RWPE1 (cell line): ENCODE data around the gene HOMER1.

Experiments used
- CTCF ChIA-PET: fragments of 350-600 bp; sonication (Branson Sonifier 250); formaldehyde crosslinking; extraction: SDS; loops from one replicate; lab custom pipeline; 2021; lab: Yijun Ruan, JAX
- POLR2A ChIA-PET: fragments of 400-600 bp; formaldehyde crosslinking; extraction: SDS; loops from one replicate; lab custom pipeline; 2020; ENCODE audit warnings: antibody characterized with exemption; ENCODE audit not compliant: low non-redundant PET; lab: Yijun Ruan, JAX
- DNase-seq: peaks from one replicate; pipeline ENCODE4 v3.0.0; 2012; ENCODE audit warnings: low spot score
- H3K27ac ChIP-seq: fragments of 450-650 bp; 2 replicates; pipeline ENCODE4 v1.5.1; 2017
- CTCF ChIP-seq: fragments of 450-650 bp; conservative IDR thresholded peaks from 2 replicates; pipeline ENCODE4 v1.5.1; 2017; ENCODE audit warnings: low read depth, mild to moderate bottlenecking

Gene HOMER1

DNA sequence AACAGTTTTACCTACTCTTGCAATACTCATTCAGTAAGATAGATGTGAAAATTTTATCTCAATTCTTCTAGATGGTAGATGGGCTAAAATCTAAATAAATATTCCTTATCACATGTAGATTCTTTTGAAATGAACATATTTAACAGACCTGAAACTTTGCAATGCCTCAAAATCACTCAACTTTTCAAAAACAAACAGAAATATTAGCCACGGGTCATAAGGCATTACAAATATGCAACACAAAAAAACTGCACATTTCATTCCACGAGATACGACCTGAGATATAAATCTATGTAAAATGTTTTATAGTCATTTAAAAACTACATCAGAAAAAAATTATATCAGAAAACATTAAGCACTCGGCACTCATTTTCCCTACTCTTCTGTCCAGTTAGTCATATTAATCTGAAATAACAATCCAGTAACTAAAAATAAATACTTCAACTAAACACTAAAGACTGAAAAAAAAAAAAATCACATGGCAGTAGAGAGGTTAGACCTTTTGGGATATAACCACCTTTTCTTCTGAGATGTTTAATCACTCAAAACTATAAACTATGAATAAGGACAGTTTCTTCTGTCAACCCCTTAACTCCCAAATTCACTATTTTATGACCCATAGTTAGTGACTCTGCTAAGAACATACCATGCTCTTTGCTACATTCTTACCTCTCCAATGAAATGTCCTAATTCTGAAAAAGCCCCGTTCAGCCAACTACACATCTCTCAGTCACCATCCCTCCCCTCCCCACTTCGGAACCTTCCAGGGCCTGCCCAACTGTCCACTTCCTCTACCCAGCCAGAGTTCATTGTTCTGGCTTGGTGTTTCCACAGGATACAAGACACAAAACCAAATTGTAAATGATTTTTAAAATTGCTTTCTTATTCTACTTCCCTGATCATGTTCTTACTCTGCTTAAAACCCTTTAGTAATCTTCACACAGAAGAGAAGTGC, 6.4 kb downstream of the HOMER1 start:
- no peak for TF ChIP-seq CTCF
- DNase-seq = no peak
- H3K27ac ChIP-seq = no peak overlapping the region
- POLR2A ChIA-PET = interaction anchor here (0.6 kb wide), 1 partner anchor 263 kb away, joined by 3 read pairs; no protein-coding TSS in a partner anchor
- CTCF ChIA-PET = interaction anchor here (0.6 kb wide), 1 partner anchor 7 kb away, joined by 3 read pairs; no protein-coding TSS in a partner anchor

- DNase-seq = no peak
- CTCF ChIA-PET = no interaction called here
- POLR2A ChIA-PET = no interaction called here
- no peak for TF ChIP-seq CTCF
- H3K27ac ChIP-seq = no peak overlapping the region
Measured at GRCh38 chr5:79505138-79505537, 8.8 kb downstream of the HOMER1 start.

DNA sequence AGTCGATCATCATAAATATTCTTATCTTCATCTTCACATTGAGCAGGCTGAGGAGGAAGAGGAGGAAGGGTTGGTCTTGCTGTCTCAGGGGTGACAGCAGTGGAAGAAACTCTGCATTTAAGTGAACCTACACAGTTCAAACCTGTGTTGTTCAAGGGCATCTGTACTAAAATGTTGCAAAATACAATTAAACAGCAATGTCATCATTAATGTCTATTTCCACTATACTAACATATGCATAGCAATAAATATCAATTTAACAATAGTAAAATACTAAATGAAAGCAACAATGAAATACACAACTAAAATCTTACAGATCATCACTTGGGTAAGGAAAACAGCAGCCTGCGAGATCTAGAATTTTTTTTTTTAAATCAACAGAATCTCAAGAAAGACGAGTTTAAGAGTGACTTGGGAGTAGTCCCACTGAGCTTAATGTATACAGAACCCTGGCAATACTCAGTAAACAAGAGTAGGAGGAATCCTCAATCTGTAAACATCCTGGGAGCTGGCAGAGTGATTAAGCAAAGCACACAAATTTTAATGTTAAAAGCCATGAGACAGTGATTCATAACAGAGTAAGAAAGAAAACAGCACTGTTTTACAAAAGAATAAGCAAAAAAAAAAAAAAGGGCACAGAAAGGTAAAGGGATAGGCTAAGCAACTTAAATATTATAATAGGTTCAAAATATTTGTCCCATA, 10.0 kb downstream of the HOMER1 start:
- POLR2A ChIA-PET = no interaction called here
- CTCF ChIA-PET = interaction anchor here (0.7 kb wide), 2 partner anchors 294 to 316 kb away, joined by 3 read pairs; no protein-coding TSS in a partner anchor
- no peak for TF ChIP-seq CTCF
- no peak overlapping the region for H3K27ac ChIP-seq
- no peak for DNase-seq

- no peak for DNase-seq
- POLR2A ChIA-PET = no interaction called here
- TF ChIP-seq CTCF = no peak
- H3K27ac ChIP-seq = no peak overlapping the region
- CTCF ChIA-PET = interaction anchor here (0.7 to 2.7 kb wide), 4 partner anchors 8 to 873 kb away, joined by 3 to 9 read pairs (median 3); no protein-coding TSS in a partner anchor
Measured at GRCh38 chr5:79499640-79500273, 14.2 kb downstream of the HOMER1 start.

DNA sequence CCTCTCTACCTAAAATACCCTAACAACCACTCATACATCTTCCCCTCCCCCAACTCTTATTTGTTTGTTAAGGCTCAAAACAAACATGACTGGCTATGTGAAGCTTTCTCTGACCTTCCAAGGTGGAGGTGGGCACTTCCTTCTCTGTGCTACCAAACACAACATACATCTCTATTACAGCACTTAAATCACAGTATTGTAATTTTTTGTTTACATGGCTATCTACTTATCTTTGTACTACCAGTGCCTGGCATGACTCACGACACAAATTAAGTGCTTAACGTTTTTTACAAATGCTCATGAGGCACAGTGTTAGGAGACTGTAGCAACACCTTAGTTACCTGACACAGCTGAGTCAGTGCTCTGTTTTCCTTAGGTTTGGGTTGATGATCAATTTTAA, 18.6 kb downstream of the HOMER1 start:
- peak; percentile 72 for DNase-seq
- TF ChIP-seq CTCF = no peak
- ChIA-PET CTCF (no interaction called here), POLR2A (no interaction called here)
- no peak overlapping the region for H3K27ac ChIP-seq
